Neural progenitor cell (in vitro differentiated cells): Measurements from ENCODE around the gene CCM2. TPM values are rescaled to one million over a fixed set of nuclear protein-coding genes. Genes with fewer than 3 reads are reported as not detected.

Experiments used
- DNase-seq: peaks from one replicate; pipeline ENCODE4 v3.0.0-alpha.2; 2016; ENCODE audit warnings: low spot score
- H2AFZ ChIP-seq: fragments of 200-600 bp; sonication (generic); replicated peaks from 2 replicates; pipeline ENCODE4 v1.6.1; 2016; ENCODE audit warnings: antibody characterized with exemption
- H3F3A ChIP-seq: fragments of 200-600 bp; sonication (generic); 2 replicates; pipeline ENCODE4 v1.6.1; 2016; ENCODE audit warnings: antibody characterized with exemption, low read depth
- H3K27ac ChIP-seq: fragments of 200-600 bp; sonication (generic); 2 replicates; pipeline ENCODE4 v1.5.1; 2016; ENCODE audit warnings: mild to moderate bottlenecking
- H3K27me3 ChIP-seq: fragments of 200-600 bp; sonication (generic); 2 replicates; pipeline ENCODE4 v1.6.1; 2016; ENCODE audit warnings: mild to moderate bottlenecking, moderate library complexity
- H3K36me3 ChIP-seq: fragments of 200-600 bp; sonication (generic); 2 replicates; pipeline ENCODE4 v1.5.1; 2016
- H3K4me1 ChIP-seq: fragments of 200-600 bp; sonication (generic); 2 replicates; pipeline ENCODE4 v1.6.1; 2016; ENCODE audit warnings: mixed run types
- H3K4me2 ChIP-seq: fragments of 200-600 bp; sonication (generic); 2 replicates; pipeline ENCODE4 v1.6.1; 2016
- H3K4me3 ChIP-seq: fragments of 200-600 bp; sonication (generic); 2 replicates; pipeline ENCODE4 v1.5.1; 2016
- H3K79me2 ChIP-seq: fragments of 200-600 bp; sonication (generic); 2 replicates; pipeline ENCODE4 v1.6.1; 2016; ENCODE audit warnings: low read depth
- H3K9ac ChIP-seq: fragments of 200-600 bp; sonication (generic); 2 replicates; pipeline ENCODE4 v1.6.1; 2016
- H3K9me3 ChIP-seq: fragments of 200-600 bp; sonication (generic); 2 replicates; pipeline ENCODE4 v1.5.1; 2016; ENCODE audit warnings: low read depth
- H4K20me1 ChIP-seq: fragments of 200-600 bp; sonication (generic); 2 replicates; pipeline ENCODE4 v1.6.1; 2016; ENCODE audit warnings: low read depth
- H3K27ac Mint-ChIP-seq: 3 replicates; pipeline ENCODE4 v1.8.0; 2021; ENCODE audit warnings: mixed read lengths
- H3K27me3 Mint-ChIP-seq: 2 replicates; pipeline ENCODE4 v1.8.0; 2022; ENCODE audit warnings: low read depth, mild to moderate bottlenecking, inconsistent platforms, moderate library complexity, mixed read lengths; ENCODE audit not compliant: insufficient read depth
- H3K36me3 Mint-ChIP-seq: 3 replicates; pipeline ENCODE4 v1.8.0; 2021; ENCODE audit warnings: mixed read lengths
- H3K4me1 Mint-ChIP-seq: 3 replicates; pipeline ENCODE4 v1.8.0; 2021; ENCODE audit warnings: mixed read lengths
- H3K4me3 Mint-ChIP-seq: 3 replicates; pipeline ENCODE4 v1.8.0; 2021; ENCODE audit warnings: mild to moderate bottlenecking, moderate library complexity, mixed read lengths
- H3K9me3 Mint-ChIP-seq: 3 replicates; pipeline ENCODE4 v1.8.0; 2020; ENCODE audit warnings: mixed read lengths
- EZH2 ChIP-seq: fragments of 200-600 bp; sonication (generic); IDR thresholded peaks from 2 replicates; pipeline ENCODE4 v1.6.1; 2017; ENCODE audit warnings: antibody characterized with exemption, mild to moderate bottlenecking, moderate library complexity
- EZH2phosphoT487 ChIP-seq: fragments of 200-600 bp; sonication (generic); IDR thresholded peaks from 2 replicates; pipeline ENCODE4 v1.6.1; 2017; ENCODE audit warnings: antibody characterized with exemption
- total RNA-seq: library from RNA; depleted of rRNA; stranded (reverse); fragments of >200 nt; gene quantifications from 2 replicates; pipeline ENCODE4 v1.2.3, GENCODE V29; 2015; ENCODE audit warnings: low replicate concordance
- TF ChIP-seq, protein P1 (sequence below): fragments of 200-600 bp; sonication (generic); IDR thresholded peaks from 2 replicates; pipeline ENCODE4 v1.5.1; 2017; ENCODE audit warnings: antibody characterized with exemption, mild to moderate bottlenecking

The CCM2 gene
- total RNA-seq, 1 donor from 2014 or later: 21.8 TPM

DNA sequence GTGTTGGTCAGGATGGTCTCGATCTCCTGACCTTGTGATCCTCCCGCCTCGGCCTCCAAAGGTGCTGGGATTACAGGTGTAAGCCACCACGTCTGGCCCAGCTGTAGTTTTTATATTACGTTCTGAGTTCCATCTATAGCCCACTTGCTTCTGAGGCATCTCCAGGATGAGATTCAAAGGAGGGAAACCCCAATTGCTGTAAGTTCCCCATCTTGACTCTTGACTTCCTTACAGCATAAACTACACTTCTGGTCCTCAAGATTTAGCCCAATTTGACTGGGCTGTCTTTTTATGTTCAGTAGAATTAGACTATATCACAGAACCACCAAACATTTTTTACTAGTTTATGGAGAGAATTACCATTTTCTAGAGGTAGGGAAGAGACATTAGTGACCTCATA lies 44.3 kb downstream of the CCM2 start:
- Mint-ChIP-seq H3K27me3 (no peaks in the 10 kb centered on the region), H3K4me3 (no peak overlapping the region), H3K27ac (no peak overlapping the region), H3K9me3 (no peaks in the 10 kb centered on the region), H3K36me3 (peaks cover 19% of the 10 kb centered on the region), H3K4me1 (no peaks in the 10 kb centered on the region)
- TF ChIP-seq EZH2phosphoT487: no peak
- TF ChIP-seq, protein P1, sequence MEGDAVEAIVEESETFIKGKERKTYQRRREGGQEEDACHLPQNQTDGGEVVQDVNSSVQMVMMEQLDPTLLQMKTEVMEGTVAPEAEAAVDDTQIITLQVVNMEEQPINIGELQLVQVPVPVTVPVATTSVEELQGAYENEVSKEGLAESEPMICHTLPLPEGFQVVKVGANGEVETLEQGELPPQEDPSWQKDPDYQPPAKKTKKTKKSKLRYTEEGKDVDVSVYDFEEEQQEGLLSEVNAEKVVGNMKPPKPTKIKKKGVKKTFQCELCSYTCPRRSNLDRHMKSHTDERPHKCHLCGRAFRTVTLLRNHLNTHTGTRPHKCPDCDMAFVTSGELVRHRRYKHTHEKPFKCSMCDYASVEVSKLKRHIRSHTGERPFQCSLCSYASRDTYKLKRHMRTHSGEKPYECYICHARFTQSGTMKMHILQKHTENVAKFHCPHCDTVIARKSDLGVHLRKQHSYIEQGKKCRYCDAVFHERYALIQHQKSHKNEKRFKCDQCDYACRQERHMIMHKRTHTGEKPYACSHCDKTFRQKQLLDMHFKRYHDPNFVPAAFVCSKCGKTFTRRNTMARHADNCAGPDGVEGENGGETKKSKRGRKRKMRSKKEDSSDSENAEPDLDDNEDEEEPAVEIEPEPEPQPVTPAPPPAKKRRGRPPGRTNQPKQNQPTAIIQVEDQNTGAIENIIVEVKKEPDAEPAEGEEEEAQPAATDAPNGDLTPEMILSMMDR: no peak
- TF ChIP-seq EZH2: no peak
- H3K36me3 ChIP-seq: no peaks in the 10 kb centered on the region
- H3K4me1 ChIP-seq: no peaks in the 10 kb centered on the region
- no peak overlapping the region for H3K4me2 ChIP-seq
- H4K20me1 ChIP-seq: peaks cover 3% of the 10 kb centered on the region
- H3K9ac ChIP-seq: no peak overlapping the region
- H3K79me2 ChIP-seq: no peaks in the 10 kb centered on the region
- no peaks in the 10 kb centered on the region for H3K9me3 ChIP-seq
- no peak overlapping the region for H2AFZ ChIP-seq
- no peak for DNase-seq
- no peak overlapping the region for H3K27ac ChIP-seq
- H3K4me3 ChIP-seq: no peak overlapping the region
- H3F3A ChIP-seq: no peaks in the 10 kb centered on the region
- no peaks in the 10 kb centered on the region for H3K27me3 ChIP-seq

DNA sequence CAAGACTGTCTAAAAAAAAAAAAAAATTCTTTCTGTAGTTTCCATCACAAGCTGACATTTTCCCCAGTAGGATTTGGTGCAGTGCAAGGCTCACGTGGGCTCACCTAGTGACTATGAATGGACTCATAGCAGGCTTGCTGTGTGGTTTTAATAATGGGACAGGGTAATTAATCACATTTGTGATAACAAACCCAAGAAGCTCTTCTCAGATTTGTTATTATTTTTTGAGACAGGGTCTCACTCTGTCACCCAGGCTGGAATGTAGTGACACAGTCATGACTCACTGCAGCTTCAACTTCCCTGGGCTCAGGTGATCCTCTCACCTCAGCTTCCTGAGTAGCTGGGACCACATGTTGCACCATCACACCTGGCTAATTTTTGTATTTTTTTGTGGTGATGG lies 48.7 kb downstream of the CCM2 start:
- no peaks in the 10 kb centered on the region for H3K9me3 ChIP-seq
- DNase-seq: no peak
- no peak overlapping the region for H3K4me2 ChIP-seq
- no peaks in the 10 kb centered on the region for H3K27me3 ChIP-seq
- Mint-ChIP-seq H3K4me3 (no peak overlapping the region), H3K27ac (no peak overlapping the region), H3K27me3 (peaks cover 2% of the 10 kb centered on the region), H3K9me3 (no peaks in the 10 kb centered on the region), H3K36me3 (peaks cover 10% of the 10 kb centered on the region), H3K4me1 (no peaks in the 10 kb centered on the region)
- H4K20me1 ChIP-seq: no peaks in the 10 kb centered on the region
- TF ChIP-seq, protein P1: no peak
- no peak for TF ChIP-seq EZH2phosphoT487
- TF ChIP-seq EZH2: no peak
- no peak overlapping the region for H2AFZ ChIP-seq
- H3K9ac ChIP-seq: no peak overlapping the region
- no peaks in the 10 kb centered on the region for H3K4me1 ChIP-seq
- no peak overlapping the region for H3K27ac ChIP-seq
- H3F3A ChIP-seq: no peaks in the 10 kb centered on the region
- no peak overlapping the region for H3K4me3 ChIP-seq
- no peaks in the 10 kb centered on the region for H3K36me3 ChIP-seq
- no peaks in the 10 kb centered on the region for H3K79me2 ChIP-seq

DNA sequence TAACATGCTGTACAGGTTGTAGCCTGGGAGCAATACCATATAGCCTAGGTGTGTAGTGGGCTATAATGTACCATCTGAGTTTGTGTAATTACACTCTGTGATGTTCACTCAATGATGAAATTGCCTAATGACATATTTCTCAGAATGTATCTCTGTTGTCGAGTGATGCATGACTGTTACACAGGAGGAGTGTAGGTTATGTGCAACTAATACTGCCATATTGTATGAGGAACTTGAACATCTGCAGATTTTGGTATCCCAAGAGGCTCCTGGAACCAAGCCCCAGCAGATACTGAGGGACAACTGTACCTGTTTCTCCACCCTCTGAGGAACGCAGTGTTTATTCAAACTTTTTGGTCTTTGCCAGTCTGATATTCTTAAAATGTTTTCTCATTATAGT lies 50.2 kb downstream of the CCM2 start:
- Histone ChIP-seq H4K20me1 (no peaks in the 10 kb centered on the region), H3K9me3 (no peaks in the 10 kb centered on the region), H3K27ac (no peak overlapping the region)

More for the DNA sequence above, 50.2 kb downstream of the CCM2 start:
- H3K4me1 Mint-ChIP-seq: no peaks in the 10 kb centered on the region
- Histone ChIP-seq H3K27me3 (no peaks in the 10 kb centered on the region), H3K4me3 (no peak overlapping the region), H3K79me2 (no peaks in the 10 kb centered on the region), H3K9ac (no peak overlapping the region), H3K4me2 (no peak overlapping the region), H3F3A (no peaks in the 10 kb centered on the region), H2AFZ (no peak overlapping the region), H3K36me3 (no peaks in the 10 kb centered on the region), H3K4me1 (no peaks in the 10 kb centered on the region)
- H3K27ac Mint-ChIP-seq: no peak overlapping the region
- peaks cover 10% of the 10 kb centered on the region for H3K36me3 Mint-ChIP-seq
- DNase-seq: no peak
- TF ChIP-seq EZH2phosphoT487 (no peak), EZH2 (no peak)
- TF ChIP-seq, protein P1: no peak
- H3K4me3 Mint-ChIP-seq: no peak overlapping the region
- H3K27me3 Mint-ChIP-seq: peaks cover 3% of the 10 kb centered on the region
- H3K9me3 Mint-ChIP-seq: no peaks in the 10 kb centered on the region
